Hematopoietic multipotent progenitor cell treated with erythropoietin and hydrocortisone succinate and interleukin-3 and kit ligand, for 8 days (in vitro differentiated cells): ENCODE measurements around the gene CDH6.

ENCODE experiments used
- DNase-seq: peaks from one replicate; pipeline ENCODE4 v3.0.0-alpha.2; 2015

CDH6 gene

DNA sequence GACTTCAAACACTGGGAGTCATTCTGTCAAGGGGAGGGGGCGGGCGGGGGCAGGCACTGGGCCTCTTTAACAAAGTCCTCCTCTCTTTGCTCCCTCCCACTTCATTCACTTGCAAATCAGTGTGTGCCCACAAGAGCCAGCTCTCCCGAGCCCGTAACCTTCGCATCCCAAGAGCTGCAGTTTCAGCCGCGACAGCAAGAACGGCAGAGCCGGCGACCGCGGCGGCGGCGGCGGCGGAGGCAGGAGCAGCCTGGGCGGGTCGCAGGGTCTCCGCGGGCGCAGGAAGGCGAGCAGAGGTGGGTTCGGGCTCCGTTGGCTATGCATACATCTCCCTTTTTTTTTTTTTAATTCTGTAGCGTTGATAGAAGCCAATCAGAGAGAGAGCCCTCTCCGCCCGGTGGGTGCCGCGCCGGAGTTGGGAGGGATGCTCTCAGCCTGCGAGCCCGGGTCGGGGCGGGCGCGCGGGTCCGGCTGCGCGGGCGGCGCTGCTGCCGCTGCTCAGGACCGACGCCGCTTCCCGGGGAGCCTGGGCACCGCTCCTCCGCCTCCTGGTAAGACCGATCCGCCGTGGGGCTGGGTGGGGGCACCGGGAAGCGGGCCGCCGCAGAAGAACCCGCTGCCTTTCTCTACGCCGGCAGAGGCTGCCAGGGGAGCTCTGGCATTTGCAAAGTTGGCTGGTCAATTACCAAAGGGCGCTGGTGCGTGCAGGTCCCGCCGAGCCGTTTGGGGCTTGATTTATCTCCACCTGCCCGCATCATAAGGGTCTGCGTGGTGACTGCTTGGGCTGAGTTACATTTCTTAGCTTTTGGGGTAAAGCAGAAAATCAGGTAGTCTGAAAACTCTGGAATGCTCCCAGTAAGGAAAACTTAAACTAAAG, at the start of gene CDH6:
Gene CDH6, plus strand, starts transcription at position 96 of the 877 bp plus-strand sequence. CDS start 73,788 bp downstream, outside the sequence.
- no peak for DNase-seq

DNA sequence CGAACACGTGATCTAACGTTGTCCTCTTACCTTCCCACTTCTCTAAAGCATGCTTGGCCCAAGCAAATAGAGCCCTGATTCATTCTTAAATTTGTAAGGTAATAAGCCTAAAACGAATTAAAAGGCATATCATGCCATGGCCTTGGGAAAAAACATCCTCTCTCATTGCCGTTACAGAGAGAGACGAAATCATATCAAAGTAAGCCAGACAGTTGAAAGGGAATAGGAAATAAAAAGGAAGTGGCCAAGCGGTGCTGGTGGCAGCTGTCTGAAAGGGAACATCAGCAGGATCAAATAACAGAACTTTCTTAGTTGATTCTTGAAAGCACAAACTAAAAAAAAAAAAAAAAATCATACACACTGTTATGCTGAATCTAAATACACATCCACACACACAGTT, 49.1 kb upstream of the CDH6 start:
- DNase-seq = no peak

GRCh38 chr5:31148959-31149475, 44.5 kb upstream of the CDH6 start:
- DNase-seq = peak; percentile 57

GRCh38 chr5:31153521-31153920, 40.0 kb upstream of the CDH6 start:
- no peak for DNase-seq

DNA sequence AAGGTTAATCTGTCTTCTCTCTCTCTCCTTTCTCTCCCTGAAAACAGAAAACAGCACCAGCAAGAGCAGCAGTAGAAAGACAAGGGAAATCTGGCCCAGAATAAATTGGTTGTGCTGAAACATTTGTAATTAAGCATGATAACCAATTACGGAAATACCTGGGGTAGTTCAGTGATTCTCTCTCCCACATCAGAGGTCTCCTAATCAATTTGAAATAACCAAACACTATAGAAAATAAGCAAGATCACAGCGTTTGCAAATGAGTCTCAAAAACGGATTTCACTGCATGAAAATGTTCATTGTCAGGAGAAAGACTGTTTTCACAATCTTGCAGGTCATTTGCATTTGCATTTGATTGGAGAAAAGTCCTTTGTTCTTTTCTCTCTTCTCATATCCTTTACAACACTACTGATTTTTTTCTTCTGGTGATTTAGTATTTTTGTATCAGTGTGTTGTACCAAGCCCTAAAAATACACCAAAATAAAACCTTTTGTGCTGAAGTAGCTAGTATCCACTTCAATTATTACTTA, 36.8 kb upstream of the CDH6 start:
- DNase-seq = no peak

DNA sequence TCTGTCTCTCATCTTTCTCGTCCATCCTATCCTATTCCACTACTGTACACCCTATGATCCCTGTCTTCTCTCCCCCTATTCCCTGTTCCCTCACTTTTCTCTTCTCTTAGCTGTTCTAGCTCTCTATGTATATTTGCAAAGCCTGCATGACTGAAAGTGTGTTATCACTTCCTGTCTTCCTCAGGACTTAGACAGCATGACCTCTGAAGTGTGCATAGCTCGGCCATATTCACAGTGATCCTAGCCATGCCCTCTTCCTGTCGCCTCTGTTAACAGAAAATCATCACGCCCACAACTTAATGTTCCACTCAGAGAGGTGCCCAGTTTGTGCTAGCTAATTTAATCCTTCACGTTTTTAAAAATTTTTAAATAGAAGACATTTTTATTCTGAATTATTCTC, 35.8 kb upstream of the CDH6 start:
- DNase-seq = no peak

DNA sequence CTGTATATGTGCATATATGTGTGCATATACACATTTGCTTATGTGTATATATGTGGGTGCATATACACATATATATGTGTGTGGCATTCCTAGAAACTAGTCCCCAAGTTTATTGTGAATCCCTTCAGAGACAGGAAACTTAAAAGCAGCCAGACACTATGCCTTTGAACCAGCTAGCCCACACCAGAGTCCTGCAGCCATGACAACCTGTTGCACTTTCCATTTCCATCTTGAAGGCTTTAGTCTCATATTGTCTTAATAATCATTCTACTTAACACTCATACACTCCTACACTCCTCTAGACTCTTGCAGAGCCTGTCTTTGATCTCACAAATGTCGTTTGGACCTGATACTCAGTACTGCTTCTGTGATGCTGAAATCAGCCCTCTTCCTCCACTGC, 34.8 kb upstream of the CDH6 start:
- DNase-seq = no peak

DNA sequence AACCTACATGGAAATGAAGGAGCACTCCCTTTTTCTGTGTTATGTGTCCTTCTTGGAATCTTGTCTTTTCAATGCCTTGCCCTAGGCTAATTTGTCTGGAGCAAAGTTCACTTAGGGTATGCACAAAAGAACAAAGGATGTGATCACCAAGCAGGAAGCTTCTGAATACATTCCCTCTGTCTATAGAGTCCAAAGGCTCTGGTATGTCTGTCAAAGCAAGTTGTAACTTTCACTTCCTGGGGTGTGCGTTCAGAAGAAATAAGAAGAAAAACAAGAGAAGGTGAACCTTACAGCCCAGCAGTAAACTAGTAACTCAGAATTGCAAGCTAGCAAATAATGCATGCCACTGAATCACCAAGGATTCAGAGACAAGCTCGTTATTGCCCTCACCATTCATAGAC, 31.7 kb upstream of the CDH6 start:
- no peak for DNase-seq

GRCh38 chr5:31165729-31166128, 27.8 kb upstream of the CDH6 start:
- DNase-seq = no peak

DNA sequence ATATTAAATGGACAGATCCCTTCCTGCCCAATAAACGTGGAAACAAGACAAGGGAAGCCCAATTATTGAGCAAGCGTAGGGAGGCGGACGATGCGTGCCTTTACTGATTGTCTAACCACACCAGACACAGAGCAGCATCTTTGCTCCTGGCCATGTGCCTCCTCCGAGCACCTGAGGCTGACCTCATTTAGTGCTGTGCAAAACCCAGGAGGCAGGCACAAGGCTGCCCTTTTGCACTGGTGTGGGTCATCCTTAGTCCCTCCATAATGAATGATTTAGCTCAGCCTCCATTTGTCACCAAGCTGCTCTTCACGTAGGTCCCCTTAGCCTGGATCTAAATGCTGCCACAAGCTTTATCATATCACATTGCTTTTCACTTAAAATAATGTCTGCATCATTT, 24.1 kb upstream of the CDH6 start:
- DNase-seq = no peak

GRCh38 chr5:31172881-31173280, 20.6 kb upstream of the CDH6 start:
- DNase-seq = no peak

DNA sequence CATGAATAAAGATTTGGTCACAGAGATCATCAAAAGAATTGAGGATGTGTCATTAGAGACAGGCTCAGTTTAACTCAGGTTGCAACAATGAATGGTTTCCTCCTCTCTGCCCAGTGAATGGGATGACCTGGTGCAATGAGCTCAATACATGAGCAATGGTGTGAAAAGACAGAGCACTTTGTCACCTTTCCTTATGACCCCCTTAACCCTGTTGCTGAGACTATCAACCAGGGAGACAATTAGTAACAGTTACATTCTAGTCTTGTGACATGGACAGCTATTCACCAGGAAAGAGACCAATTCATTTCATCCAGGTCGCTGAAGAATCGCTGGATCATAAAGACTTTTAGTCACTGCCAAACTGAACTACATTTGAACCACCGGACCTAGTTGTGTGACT, 19.9 kb upstream of the CDH6 start:
- no peak for DNase-seq

GRCh38 chr5:31181376-31181987, 12.0 kb upstream of the CDH6 start:
- DNase-seq = no peak

GRCh38 chr5:31182136-31182535, 11.3 kb upstream of the CDH6 start:
- no peak for DNase-seq

DNA sequence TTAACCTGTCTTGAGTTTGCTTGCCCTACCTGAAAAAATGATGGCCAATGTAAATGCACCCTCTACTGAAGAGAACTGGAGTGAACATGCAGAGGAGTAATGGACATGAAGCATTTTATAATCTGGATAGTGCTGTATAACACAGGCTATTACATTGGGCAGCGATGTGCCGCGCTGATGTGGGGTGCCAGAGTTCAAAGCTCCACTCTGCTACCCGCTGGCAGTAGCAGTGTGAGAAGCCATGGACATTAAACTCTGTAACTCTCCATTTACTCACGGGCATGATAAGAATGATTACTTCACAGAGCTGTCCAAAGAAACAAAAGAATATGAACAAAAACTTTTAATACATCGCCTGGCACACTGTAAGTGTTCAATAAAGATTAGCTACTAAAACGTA, 7.5 kb upstream of the CDH6 start:
- DNase-seq = no peak

DNA sequence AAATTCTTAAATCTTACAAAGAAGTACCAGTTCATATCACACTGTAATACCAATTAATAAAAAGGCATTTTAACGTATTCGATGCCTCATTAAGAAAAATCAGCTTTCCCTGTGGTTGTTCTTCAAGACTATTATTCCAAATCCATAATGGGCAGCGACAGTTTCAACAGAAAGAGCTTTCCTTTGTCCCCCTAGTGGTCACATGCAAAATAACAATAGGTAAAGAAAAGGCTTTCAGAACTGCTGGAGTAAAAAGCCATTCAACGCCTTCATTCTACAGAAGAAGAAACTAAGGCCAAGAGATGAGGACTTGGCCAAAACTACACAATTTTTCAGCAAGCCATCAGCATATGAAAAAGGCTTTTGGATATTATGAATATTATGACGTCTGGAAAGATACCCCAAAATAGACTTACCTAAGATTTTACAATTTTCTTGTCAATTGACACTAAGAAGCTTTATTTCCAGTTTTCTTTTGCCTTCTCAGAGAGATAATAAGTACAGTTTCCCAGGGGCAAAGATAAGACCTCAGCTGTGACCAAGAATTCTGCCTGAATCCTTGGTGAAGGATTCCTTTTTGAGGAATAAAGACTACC, 6.7 kb upstream of the CDH6 start:
- DNase-seq = peak; percentile 65

DNA sequence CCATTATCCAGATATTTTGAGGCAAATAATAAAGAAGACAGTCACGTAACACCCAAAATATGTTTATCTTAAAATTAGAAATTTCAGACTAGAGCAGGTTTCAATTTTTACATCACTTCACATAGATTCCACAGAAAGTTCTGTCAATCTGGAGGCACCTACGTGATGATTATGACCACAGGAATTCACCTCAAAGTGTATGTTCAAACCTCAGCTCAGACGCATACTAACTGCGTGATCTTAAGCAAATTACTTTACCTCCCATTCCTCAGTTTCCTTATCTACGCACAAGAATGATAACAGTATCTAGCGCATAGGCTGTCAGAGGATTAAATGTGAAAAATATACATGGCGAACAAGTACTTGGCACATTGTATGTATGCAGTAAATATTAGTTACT, 5.9 kb upstream of the CDH6 start:
- DNase-seq = no peak

DNA sequence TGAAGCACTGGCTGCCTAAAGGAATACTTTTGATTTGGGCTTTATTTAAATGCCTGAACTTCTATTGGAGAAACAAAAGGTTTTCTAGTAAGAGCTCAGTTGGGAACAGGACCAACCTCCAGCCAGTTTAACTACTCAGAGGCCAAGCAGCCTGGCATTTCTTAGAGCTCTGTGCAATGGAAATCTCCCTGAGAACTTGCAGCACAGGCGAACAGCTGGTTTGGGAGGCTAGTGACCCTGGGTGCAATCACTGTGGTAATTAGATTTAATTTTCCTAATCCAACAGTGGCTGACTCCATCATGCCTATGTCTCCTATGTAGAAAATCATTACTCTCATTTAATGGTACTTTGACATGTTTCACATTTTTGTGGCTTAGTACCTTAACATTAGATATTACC, 1.0 kb upstream of the CDH6 start:
- DNase-seq = no peak

GRCh38 chr5:31193116-31193515, 370 bp upstream of the CDH6 start:
- peak; percentile 35 for DNase-seq

- no peak for DNase-seq
These were observed 955 bp downstream of the CDH6 start for GRCh38 chr5:31194468-31194813.

GRCh38 chr5:31194892-31195555, 1.5 kb downstream of the CDH6 start:
- DNase-seq = no peak

GRCh38 chr5:31196309-31196708, 2.8 kb downstream of the CDH6 start:
- DNase-seq = peak; percentile 26

DNA sequence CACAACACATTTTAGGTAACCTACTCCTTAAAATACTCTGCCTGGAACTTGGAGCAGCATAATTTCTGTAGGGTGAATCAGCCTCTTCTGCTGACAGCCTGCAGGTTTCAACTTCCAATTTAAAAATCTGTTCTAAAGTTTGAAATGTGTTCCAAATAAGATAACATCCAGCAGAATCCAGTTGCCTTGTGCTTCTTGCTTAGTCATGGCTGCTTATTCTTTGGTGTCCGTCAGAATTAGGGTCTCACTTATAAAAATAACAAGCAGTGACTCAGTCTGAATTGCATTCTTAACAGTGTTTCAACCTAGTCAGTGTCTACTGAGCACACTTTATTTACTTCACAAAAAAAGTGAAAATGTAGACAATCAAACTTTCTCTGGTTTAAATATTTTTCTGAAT, 3.7 kb downstream of the CDH6 start:
- DNase-seq = peak; percentile 31
